GM19467 (cell line): Measurements from ENCODE around the gene ZNF618.

ENCODE experiments used
- ATAC-seq: cut with Tn5 transposase; IDR thresholded peaks from one replicate; pipeline ENCODE4 v1.9.1; 2021; ENCODE audit warnings: mild to moderate bottlenecking, moderate library complexity; ENCODE audit not compliant: unreplicated experiment

The ZNF618 gene

DNA sequence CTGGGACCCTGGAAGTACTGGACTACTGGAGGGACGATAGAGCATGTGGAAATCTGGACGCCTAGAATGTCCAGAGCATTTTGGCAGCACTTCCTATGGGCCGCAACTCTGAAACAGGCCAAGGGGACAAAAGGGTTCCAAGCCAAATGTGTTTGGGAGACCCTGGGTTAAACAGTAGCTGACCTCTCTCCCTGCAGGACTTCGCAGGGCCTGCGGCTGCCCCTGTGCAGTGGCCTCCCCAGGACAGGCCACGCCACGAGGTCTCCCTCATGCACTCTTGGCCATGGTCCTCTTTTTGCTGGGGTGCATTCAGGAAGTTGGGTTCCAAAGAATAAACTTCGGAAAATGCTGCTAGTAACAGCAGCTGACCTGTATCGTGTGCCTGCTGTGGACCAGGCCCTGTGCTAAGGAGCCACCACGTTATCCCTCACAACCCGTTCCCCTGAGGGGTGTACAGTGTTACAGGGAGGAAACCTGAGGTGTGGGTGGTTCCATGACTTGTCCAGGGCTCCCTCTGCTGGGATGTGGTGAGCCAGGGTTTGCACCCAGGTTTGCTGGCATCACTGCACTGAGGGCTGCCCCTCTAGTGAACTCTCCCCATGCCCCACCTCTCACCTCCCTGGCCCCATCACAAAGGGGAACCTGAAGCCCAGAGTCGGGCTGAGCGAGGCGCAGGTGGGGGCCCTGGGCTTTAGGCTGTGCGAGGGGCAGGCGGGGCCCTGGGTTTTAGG lies 122.6 kb downstream of the ZNF618 start:
- ATAC-seq: no peak

DNA sequence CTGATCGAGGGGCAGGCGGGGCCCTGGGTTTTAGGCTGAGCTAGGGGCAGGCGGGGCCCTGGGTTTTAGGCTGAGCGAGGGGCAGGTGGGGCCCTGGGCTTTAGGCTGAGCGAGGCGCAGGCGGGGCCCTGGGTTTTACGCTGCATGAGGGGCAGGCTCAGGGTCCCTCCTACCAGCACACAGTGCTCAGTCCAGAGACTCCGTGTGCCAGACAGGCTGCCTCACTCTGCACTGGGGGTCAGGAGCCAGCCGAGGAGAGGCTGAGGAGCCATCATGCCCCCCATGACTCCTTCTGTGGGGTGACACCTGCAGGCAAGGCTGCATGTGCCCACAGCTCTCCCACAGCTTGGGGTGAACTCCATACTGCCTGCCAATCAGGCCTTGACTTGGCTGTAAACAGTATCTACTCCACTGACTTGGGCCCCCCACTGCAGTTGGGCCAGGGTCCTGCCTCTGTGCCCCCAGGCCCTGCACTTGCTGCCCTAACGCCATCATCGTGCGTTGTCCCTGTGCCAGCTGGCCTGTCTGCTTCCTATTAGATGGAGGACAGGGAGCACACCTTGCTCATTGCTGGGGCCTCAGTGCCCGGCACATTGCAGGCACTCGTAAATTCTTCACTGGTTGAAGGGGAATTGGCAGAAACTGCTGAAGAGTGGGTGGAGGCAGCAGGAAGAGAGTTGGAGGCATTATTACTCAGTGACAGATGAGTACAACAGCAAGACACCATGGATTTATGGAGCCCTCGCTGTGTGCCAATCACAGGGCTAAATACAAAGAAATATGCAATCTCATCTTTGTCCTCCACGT lies 123.3 kb downstream of the ZNF618 start:
- ATAC-seq: no peak

DNA sequence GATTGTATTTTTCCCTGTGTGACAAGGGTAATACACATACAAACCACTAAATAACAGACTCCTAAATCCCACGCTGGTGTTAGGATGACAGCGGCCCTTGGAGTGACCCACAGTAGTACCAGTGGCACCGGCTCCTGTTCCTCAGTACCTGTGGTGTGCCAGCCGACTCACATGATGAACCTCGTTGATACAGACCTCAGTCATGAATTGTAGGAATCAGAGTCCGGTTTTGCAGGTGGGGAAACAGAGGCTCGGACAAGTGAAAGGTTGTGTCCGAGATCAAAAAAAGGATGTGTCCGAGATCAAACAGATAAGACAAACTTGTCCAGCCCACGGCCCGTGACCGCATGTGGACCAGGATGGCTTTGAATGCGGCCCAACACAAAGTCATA lies 124.0 kb downstream of the ZNF618 start:
- no peak for ATAC-seq

DNA sequence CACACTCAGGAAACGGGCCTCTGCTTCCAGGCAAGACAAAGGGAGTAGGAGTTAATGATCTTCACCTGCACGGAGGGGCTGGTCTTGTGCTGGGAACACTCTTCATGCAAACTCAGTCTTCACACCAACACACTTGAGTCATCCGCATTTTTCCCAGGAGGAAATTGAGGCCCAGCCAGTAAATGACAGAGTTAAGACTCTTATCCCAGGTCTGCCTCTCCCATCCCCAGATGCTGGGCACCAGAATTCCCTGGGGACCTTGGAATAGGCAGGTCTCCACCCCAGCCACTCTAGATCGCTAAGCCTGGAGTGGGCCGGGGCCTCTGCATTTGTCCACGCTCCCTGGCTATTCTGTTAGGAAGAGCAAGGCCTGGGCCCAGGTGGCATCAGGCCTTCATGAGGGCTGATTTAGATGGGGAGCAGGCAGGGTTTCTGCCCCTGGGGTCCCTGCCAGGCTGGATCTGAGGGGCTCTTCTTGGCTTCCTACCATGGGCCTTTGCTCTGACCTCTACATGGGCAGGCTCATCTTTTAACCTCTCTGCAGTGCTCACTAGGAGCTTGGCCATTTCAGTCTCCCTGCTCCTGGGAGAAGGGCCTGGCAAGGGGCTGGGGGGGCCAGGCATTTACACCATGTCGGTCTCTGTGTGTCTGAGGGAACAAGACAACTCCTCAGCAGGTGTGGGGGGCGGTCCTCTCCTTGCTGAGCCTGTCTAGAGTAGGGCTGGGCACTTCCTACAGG lies 124.7 kb downstream of the ZNF618 start:
- ATAC-seq: no peak

DNA sequence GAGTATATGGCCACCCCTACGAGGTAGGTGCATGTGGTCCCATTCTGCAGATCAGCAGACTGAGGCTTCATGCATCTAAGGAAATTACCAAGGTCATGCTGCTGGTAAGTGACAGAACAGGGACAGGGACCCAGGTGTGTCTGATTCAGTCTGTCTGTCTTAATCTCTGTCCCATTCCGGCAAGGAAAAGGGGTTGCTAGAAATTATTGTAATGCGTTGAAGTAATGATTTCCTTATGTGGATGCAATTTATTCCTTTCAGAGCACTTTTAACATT lies 125.2 kb downstream of the ZNF618 start:
- no peak for ATAC-seq

DNA sequence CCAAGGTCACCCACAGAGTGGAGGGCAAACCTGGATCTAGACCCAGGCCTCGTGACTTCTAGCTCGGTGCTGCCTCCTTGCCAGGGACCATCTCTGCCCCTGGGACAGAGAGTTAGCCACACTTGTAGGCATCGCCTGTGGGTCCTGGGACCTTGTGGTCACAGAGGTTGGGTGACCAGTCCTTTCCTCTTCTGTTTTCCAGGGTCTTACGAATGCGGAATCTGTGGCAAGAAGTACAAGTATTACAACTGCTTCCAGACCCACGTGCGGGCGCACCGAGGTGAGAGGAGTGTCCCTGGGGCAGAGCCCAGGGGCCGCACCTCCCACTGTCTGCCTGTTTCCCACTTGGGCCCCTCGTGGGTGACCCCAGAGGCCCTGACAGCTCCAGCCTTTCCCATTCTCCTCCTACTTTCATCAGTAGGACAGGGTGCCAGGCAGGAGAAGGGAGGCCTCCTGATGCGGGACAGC lies 125.7 kb downstream of the ZNF618 start:
- no peak for ATAC-seq

DNA sequence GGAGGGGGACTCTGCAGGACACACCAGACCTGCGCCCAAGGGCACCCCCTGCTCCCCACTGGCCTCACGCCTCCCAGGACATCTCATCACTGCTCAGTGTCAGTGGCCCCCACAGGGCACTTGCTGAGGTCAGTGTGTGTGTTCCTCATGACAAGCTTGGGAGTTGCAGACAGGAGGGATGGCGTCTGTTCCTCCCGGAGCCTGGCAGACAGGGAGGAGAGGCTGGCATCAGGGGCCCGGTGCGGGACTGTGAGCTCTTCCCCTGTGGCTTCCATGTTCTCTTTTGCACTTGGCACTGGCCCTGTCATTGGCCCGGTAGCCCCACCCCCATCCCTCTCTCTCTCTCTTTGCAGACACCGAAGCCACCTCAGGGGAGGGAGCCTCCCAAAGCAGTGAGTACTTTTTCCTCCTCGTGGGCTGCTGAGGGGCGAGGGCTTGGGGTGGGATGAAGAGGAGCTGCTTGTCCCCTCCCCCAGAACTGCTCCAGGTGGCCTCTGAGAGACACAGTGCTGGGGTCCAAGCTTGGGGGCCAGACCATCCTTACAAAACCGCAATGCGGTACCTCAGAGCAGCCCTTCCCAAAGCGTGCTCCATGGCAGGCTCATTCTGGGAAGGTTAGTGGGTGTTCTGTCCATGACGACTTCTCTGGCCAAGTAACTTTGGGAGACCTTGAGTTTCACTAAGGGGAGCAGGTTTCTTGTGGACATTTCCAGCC lies 126.3 kb downstream of the ZNF618 start:
- no peak for ATAC-seq

DNA sequence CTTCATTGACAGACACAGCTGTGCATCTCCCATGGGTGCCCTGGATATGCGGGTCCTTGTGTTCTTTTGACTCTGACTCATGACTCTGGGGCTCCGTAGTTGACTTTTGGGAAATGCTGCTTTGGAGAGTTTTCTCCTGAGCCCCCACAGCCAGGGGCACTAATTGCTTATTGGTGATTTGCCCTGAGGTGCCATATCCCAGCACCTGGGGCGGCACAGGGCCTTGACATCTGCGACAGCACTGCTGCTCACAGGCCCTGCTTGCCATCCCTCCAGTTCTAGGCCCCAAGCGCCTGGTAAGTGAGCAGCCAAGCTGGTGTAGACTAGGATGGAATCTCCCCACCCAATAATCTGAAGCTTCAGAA lies 126.9 kb downstream of the ZNF618 start:
- no peak for ATAC-seq

DNA sequence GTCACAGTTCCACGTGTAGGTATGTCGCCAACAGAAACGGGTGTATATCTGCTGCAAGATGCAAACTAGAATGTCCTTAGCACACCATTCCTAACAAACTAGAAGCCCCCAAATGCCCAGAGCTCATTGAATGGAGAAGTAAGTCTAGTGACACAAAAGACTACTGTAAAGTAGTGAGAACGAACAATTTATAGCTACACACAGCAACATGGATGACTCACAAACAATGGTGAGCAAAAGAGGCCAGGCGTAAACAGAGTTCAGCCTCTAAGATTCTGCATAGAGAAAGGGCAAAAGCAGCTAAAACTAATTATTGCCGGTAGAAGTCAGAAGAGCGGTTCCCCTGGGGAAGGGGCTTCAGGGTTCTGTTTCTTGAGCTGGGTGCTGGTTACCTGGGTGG lies 127.2 kb downstream of the ZNF618 start:
- no peak for ATAC-seq

DNA sequence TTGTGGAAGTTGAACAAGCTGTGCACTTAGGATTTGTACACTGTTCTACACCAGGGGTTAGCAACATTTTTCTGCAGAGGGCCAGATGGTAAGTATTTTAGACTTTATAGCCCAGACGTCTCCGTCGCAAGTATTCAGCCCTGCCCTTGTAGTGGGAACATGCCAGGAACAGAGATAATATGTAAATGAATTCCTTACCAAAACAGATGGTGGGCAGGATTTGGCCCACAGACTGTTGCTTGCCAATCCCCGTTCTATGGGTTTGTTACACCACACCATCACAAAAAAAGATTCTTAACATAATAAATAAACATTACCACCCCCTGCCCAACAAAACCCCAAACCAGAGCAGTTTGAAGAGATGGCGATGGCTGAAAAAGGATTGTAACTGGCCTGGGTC lies 127.6 kb downstream of the ZNF618 start:
- ATAC-seq: no peak

DNA sequence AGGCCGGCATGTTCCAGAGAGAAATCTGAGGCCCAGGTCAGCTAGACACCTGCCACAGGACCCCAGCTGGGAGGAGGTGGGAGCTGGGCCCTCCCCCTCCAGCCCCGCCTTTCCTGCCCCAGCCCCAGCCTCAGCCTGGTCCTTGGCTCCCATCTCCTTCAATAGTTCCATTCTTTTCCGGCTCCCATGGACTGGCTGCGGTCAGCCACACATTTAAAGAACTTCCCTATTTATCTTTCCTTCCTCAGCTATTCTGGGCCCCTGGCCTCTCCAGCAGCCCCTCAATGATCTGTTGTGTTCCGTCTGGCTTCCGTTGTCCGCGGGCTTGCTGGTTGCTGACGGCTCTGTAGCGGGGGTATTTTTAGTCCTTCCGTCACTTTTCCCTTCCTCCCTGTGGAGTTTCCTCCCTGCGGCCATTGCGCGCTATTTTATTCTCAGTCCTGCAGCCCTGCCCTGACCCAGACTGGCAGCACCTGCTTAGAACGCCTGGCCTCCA lies 128.2 kb downstream of the ZNF618 start:
- no peak for ATAC-seq

DNA sequence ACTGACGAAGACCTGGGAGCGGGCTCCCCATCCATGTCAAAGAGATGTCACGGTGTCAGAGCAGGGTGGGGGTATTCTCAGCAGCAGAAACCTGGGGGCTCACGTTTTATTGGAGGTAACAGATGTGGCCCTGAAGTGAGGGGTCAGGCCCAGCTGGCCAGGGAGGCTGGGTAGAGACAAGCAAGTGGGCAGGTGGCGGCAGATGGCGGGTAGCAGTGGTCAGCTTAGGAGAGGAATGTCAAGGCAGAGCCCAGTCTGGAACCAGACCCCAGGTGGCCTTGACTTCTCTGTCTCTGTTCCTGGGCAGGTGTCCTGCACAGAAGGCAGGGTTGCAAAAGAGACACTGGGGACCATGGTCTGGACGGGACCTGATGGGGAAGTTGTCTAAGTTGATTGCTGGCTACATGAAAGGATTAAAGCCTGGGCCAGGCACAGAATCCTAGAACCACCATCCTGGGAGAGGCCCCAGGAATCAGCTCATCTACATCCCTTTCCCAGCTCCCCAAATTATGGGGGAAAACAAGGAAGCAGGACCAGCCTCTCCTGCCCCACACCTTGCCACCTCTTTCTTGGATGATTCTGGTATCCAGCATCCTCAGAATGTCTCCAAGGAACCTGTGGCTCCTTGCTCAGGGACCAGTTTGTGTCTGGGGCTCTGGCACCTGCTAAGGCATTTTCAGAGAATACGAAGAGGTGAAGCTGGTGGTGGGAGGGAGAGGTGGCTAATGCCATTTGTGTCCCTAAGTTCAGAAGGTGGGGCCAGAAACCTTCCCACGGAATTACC lies 129.5 kb downstream of the ZNF618 start:
- ATAC-seq: no peak

DNA sequence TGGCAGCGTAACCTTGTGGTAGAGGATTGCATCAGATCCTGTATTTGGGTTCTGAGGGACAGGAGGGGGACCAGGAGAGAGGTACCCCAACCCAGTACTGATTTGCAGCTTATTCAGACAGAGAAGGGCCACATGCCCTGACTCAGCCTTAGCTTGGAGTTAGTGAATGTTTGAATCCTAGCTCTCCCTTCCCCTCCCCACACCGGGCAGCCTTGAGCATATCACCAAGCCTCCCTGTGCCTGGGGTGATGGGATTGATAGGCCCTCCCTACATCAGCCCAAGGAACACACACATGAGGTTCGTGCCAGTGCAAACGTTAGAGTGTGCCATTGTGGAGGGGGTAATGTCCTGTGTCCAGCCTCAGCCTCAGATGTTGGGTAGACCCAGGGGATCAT lies 130.0 kb downstream of the ZNF618 start:
- ATAC-seq: no peak

DNA sequence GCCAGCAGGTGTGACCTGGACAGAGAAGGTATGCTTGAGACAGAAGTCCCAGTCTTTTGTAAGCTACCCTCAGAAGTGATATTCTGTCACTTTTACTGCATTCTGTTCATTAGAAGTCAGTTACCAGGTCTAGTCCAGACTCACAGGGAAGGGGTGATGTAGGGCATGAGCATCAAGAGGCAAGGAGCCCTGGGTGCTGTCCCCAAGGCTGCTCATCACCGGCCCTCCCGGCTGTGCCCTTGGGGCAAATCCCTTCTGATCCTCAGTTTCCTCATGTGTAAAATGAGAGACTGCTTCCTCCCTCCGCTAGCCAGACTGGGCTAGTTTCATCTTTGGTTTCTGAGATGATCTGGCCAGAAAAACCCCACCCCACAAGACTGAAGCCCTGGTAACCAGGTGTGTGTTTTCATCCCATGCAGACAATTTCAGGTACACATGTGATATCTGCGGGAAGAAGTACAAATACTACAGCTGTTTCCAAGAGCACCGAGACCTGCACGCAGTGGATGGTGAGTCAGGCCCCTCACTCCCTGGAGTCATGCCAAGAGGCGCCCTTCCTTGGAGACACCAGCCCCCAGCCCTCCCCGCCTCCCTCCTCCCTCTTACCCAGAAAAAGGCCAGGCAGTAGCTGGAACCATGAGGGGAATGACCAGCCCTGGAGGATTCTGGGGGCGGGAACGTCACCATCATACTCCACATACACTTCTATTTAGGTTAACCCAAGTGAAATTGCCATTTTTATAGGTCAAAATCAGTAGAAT lies 131.0 kb downstream of the ZNF618 start:
- no peak for ATAC-seq

DNA sequence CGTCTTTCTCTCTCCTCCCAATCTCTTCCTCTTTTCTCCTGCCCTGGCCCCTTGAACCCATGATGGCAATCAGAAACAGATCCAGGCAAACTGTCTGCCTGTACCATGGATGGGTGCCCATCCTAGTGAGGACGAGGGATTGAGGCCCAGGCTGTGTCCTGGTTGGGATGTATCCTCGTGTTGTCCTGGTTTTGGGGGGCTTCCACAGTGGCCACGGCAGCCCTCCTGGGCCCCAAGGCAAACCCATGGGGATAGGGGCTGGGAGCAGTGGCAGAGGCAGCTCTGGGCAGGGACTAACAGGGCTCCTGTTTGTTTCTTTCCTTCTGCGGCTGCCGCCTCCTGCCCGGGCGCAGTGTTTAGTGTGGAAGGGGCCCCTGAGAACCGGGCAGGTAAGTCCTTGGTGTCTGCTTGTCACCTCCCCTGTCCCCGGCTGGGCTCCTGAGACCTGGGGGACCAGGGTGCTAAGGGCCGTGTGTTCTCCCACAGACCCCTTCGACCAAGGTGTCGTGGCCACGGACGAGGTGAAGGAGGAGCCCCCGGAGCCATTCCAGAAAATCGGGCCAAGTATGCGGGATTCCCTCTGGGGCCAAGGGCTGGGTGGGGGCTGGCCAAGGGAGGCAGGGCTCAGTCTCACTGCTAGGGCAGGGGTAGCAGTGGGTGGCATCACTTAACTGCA lies 132.0 kb downstream of the ZNF618 start:
- no peak for ATAC-seq

DNA sequence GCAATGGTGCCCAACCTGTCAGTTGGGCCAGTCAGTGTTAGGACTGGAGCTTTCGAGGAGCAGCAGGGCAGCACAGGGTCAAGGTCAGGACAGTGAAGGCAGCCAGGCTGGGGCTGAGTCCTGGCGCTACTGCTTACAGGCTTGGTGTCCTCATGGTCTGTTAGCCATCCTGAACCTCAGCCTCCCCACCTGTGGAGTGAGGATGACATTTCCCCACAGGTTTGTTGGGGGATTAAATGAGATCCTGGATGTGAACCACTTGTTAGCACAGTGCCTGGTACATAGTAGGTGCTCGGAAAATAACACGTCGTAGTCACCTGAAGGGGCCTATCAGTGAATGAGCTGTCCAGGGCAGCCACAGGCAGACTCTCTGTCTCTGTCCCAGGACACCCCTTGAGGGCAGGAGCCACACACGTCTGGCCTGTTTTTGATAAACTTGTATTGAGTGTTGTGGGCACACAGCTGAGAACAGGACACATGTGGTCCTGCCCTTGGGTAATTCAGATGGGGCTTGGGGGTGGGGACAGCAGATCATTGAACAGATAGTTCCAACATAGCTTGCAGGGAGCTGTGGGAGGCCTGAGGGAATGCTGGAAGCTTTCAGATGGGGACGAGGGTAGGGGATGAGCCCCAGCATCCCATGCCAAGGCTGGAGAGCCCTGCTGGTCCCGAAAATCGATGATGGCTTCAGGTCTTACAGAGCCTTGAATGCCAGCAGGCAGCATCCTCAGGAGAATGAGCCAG lies 132.7 kb downstream of the ZNF618 start:
- ATAC-seq: no peak

DNA sequence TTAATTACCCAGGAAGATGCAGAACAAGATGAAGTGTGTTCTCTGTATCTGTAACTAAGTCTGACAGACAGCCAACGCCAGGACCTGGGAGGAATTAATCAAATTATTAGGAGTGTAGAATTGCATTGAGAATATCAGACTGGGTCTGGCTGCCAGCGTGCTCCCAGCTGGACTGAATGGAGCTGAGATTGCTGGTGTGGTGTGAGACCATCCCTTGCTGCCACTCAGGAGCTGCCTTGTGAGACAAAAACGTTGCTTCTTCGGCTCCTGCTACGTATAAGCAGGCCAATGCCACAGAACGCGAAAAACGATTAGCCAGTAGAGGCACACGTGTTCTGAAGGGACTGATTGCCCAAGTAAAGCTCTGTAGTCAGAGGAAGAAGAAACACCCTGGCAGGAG lies 135.2 kb downstream of the ZNF618 start:
- ATAC-seq: no peak

DNA sequence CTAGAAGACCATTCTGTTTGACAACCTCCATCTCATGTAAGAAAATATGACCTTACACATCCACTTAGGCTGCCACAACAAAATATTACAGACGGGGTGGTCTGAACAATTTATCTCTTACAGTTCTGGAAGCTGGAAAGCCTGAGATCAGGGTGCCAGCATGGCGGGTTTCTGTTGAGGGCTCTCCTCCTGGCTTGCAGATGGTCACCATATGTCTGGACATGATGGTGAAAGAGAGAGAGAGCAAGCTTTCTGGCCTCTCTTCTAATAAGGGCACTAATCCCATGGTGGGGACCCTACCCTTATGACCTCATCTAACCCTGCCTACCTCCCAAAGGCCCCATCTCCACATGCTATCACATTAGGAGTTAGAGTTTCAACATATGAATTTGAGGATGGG lies 136.0 kb downstream of the ZNF618 start:
- no peak for ATAC-seq
